Hepatocyte (in vitro differentiated cells): ENCODE measurements around the gene CHAMP1.

Source experiments
- EZH2 ChIP-seq: fragments of 200-600 bp; sonication (generic); IDR thresholded peaks from 2 replicates; pipeline ENCODE4 v1.6.1; 2016; ENCODE audit warnings: antibody characterized with exemption, mild to moderate bottlenecking, borderline replicate concordance
- TF ChIP-seq, protein P1 (sequence below): fragments of 200-600 bp; sonication (generic); IDR thresholded peaks from 2 replicates; pipeline ENCODE4 v1.5.1; 2016; ENCODE audit warnings: antibody characterized with exemption, mild to moderate bottlenecking; ENCODE audit not compliant: poor library complexity

DNA sequence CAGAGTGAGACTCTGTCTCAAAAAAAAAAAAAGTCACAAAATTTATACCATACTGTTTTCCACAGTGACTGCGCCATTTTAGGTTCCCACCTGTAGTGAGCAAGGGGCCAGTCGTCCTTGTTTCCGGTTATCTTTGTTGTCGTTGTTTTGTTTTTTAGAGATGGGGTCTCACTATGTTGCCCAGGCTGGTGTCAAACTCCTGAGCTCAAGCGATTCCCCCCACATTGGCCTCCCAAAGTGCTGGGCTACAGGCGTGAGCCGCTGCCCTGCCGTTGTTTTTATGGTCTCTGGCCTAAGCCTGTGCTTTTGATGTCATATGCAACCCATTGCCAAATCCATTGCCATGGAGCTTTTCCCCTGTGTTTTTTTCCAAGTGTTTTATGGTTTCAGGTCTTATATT lies 29.6 kb upstream of the CHAMP1 start:
- TF ChIP-seq, protein P1, sequence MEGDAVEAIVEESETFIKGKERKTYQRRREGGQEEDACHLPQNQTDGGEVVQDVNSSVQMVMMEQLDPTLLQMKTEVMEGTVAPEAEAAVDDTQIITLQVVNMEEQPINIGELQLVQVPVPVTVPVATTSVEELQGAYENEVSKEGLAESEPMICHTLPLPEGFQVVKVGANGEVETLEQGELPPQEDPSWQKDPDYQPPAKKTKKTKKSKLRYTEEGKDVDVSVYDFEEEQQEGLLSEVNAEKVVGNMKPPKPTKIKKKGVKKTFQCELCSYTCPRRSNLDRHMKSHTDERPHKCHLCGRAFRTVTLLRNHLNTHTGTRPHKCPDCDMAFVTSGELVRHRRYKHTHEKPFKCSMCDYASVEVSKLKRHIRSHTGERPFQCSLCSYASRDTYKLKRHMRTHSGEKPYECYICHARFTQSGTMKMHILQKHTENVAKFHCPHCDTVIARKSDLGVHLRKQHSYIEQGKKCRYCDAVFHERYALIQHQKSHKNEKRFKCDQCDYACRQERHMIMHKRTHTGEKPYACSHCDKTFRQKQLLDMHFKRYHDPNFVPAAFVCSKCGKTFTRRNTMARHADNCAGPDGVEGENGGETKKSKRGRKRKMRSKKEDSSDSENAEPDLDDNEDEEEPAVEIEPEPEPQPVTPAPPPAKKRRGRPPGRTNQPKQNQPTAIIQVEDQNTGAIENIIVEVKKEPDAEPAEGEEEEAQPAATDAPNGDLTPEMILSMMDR, result no peak
- TF ChIP-seq EZH2, result no peak
